Purkinje cell (primary cell): ENCODE results near the gene C2orf69. TPM values are rescaled to one million over a fixed set of nuclear protein-coding genes. Genes with fewer than 3 reads are reported as not detected.

Experiments
- polyA plus RNA-seq: library from polyadenylated mRNA; unstranded; fragments of >200 nt; fragmentation: Nextera tagmentation; gene quantifications from 2 replicates; pipeline ENCODE4 v1.2.1, GENCODE V29; 2014

The C2orf69 gene, protein sequence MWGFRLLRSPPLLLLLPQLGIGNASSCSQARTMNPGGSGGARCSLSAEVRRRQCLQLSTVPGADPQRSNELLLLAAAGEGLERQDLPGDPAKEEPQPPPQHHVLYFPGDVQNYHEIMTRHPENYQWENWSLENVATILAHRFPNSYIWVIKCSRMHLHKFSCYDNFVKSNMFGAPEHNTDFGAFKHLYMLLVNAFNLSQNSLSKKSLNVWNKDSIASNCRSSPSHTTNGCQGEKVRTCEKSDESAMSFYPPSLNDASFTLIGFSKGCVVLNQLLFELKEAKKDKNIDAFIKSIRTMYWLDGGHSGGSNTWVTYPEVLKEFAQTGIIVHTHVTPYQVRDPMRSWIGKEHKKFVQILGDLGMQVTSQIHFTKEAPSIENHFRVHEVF
- 15.1 and 21.5 TPM in 2 replicates for polyA plus RNA-seq

DNA sequence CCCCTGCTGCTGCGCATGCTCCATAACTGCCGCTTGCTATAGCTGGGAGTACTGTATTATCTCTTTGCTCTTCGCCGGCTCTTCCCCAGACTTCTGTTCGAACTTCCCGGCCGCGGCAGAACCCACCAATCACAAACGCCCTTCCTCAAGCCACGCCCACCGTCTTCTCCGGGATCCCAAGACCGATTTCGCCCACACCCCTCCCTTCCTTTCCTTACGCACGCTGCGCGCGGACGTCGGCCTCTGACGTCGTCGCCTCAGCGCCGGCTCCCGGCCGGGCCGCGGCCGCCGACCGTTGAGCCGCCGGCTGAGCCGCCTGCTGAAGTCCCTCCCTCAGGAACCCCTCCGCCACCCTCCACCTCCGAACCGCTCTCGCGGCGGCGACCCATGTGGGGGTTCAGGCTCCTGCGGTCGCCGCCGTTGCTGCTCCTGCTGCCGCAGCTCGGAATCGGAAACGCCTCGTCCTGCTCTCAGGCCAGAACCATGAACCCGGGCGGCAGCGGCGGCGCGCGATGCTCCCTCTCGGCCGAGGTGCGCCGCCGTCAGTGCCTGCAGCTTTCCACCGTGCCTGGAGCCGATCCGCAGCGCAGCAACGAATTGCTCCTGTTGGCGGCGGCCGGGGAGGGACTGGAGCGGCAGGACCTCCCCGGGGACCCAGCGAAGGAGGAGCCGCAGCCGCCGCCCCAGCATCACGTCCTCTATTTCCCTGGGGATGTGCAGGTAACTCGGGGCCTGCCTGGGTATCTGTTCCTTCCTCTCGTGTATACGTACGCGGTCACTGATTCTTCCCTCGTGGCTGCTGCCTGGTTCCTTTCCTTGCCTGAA is at the start of gene C2orf69:
Gene C2orf69 (plus strand): TSS at position 242 of the 825 bp plus-strand sequence. CDS start 146 bp downstream, at position 388.

DNA sequence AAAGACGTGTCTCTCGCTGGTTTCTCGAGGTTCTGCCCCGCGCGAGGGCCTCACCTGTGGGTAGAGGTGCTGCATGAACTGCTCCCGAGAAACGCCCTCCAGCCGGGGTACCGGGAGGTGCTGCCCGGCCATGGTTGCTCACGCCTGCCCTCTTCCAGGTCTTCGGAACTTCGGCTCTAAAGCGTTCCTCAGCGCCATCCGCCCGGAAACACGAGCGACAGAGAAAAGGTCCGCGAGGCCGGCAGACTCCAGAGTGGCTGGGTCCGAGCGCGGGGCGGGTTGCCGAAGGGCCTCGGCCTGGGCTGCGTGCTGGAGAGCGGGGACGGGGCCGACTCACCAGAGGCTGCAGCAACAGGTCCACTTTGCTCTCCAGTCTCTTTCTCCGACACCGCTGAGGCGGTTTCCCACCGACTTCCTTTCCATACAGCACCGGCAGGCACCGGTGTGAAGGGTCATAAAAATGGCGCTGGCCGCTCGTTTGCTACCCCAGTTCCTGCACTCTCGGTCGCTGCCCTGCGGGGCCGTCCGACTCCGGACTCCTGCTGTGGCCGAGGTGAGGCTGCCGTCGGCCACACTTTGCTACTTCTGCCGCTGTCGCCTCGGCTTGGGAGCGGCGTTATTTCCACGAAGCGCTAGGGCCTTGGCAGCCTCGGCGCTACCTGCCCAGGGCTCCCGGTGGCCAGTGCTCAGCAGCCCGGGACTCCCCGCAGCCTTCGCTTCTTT is 44.4 kb downstream of the C2orf69 start, which contains the start of the genes MAIP1 and TYW5:
Gene MAIP1 (plus strand): TSS at position 244 of the 723 bp plus-strand sequence. CDS start 217 bp downstream, at position 461.
Gene TYW5 (minus strand): TSS at position 153 of the 723 bp plus-strand sequence. CDS start 21 bp downstream, at position 132.

Other genes starting within 250 kb of the C2orf69 start
- 4.8 and 5.7 TPM in 2 replicates for gene FTCDNL1, start 60.1 kb upstream of the C2orf69 start, polyA plus RNA-seq
- 9.0 and 11.0 TPM in 2 replicates for gene TYW5, start 44.2 kb downstream of the C2orf69 start, polyA plus RNA-seq
- 17.5 and 33.4 TPM in 2 replicates for gene MAIP1, start 44.3 kb downstream of the C2orf69 start, polyA plus RNA-seq